Measurements from ENCODE around the gene TNFRSF12A.

TNFRSF12A gene

DNA sequence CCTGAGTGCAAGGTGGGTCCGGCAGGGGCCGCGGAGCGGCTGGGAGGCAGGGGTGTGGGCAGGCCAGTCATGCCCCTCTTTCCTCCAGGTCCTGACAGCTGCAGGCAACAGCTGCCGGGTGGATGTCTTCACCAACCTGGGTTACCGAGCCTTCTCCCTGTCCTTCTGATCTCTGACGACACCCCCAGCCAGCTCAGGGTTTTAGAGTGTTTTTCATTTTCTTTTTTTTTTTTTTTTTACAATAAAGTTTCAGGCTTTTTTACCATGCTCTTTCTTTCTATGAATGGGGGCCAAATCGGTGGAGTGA, 7.3 kb downstream of the TNFRSF12A start:
- DNase-seq, result no peak

GRCh38 chr16:3027983-3028715, 8.0 kb downstream of the TNFRSF12A start:
- DNase-seq, result peak; percentile 68 to 88 (median 83)

GRCh38 chr16:3028716-3029319, 8.7 kb downstream of the TNFRSF12A start:
- DNase-seq, result no peak

GRCh38 chr16:3029491-3030221, 9.5 kb downstream of the TNFRSF12A start:
- DNase-seq, result peak in 2 of 5 experiments; percentile 12 to 83

DNA sequence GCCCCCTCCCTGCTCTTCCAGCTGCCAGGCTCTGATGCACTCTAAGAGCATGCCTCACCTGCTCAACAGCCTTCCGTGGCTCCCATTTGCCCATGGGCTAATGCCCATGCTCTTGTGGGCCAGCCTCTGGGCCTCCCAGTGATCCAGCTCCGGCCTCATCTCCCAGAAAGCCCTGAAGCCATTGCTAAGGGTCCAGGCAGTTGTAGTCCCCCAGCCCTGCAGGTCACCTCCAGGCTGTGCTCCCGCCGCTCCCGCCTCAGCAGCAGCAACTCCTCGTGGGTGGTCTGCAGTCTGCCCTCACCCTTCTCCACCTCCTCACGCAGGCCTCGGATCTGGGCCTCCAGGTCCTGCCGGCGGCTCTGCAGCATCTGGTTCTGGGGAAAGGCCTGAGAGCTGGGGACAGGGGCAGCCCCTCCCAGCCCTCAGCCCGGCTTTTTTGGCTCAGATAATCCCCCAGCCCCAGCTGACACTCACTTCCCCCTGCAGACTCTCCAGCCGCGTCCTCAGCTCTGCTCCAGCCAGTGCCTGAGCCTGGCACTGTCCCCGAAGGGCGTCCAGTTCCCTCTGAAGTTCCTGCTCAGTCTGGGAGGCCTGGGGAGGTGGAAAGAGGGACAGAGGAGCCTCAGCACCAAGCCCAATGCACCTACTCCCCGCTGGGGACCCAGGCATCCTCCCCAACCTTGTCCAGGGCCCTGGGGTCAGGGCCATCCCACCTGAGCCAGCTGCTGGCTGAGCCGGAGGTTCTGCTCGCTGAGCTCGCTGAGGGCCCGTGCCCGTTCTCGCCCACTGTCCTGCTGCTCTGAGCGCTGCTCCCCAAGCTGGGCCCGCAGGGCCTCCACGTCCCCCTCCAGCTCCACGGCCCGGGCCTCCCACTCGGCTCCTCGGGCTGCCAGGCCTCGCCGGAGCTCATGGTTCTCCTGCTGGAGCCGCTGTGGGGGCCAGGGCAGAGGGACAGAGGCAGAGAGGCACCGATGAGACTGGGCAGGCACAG, 10.3 kb downstream of the TNFRSF12A start:
- no peak for DNase-seq

GRCh38 chr16:3032624-3033023, 12.5 kb downstream of the TNFRSF12A start:
- no peak for DNase-seq

DNA sequence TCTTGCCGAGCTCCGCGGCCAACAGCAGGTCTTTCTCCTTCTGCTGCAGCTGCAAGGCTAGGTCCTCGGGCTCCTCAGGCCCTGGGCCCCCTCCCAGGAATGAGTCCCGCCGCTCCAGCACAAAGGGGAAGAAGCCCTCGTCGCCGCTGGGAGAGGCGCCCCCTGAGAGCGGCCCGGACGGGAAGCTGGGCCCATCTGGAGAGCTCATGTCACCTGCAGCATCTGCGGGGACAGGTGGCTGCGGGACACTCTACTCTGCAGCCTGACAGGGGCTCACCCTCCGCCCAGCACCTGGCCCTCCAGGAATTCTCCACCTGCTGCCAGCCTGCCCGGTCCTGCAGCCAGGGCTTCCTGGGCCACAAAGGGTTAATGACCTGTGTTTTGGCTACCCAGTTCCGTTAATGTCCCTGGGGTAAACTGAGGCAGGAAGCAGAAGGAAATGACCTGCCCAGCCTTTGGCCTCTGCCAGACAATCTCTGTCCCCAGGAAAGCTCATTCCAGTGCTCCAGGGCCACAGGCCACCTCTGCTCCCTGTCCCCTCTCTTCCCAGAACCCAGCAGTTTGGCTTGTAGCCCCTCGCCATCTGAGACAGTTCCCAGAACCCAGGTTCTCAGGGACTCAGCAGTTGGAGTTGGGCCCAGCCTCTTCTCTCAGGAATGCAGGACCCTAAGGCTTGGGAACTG, 15.3 kb downstream of the TNFRSF12A start:
- DNase-seq, result no peak

DNA sequence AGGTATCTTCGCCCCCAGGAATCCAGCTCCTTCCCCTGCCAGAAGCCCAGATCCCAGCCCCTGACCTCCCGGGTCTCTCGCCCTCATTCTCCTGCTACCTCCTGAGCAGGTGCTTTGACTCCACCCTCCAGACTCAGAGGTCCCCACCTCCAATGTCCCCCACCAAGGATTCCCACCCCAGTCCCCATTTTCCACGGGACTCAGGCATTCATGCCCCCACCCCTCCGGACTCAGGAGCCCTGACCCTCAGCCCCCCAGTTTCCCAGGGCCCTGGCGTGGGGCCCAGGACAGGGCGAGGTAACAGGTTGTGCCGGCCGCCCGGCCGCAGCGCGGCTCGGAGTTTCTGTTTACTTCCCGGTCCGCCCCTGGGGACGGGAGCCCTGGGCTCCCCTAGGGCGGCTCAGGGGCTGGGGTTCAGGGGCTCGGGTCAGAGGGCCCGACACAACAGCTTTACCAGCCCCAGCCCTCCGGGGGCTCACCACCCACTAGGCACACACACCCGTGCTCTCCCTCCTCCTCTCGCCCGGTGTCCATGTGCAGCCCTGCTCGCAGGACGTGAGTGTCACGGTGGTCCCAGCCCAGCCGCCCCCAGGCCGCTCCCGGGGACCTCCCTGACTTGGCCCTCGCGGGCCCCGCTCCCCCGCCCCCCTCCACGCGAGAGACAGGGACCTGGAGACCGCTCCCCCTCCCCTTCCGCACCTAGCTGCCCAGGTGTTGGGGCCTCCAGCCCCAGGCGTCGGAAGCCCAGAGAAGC, 16.0 kb downstream of the TNFRSF12A start:
- no peak for DNase-seq

DNA sequence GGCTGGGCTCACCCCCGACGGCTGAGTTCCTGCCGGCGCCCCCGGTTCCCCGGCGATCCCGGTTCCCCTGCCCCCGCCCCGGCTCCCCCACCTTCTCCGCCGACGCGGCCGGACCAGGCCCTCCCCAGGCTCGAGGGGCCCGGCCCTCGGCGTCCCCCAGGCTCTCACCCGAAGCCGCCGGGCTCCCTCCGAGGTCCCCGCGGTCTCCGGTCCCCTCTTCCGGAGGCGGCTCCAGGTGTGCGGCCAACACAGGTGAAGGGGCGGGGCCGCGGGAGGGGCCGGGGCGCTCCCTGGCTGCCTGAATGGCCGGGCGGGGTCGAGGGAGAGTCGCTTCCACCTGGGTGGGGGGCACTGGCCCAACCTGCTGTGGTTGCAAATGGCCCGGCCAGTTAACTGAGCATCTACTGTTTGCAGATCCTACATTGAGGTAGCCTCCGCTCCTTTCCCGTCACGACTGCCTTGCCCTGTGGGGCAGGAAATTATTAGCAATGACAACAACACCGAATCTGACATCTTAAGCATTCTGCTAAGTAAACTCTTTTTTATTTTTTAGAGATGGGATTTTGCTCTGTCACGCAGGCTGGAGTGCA, 16.7 kb downstream of the TNFRSF12A start, which contains the start of gene BICDL2:
BICDL2 (minus strand) TSS at position 219 of the 590 bp plus-strand sequence. CDS start 1,448 bp downstream, outside the sequence.
- no peak for DNase-seq

DNA sequence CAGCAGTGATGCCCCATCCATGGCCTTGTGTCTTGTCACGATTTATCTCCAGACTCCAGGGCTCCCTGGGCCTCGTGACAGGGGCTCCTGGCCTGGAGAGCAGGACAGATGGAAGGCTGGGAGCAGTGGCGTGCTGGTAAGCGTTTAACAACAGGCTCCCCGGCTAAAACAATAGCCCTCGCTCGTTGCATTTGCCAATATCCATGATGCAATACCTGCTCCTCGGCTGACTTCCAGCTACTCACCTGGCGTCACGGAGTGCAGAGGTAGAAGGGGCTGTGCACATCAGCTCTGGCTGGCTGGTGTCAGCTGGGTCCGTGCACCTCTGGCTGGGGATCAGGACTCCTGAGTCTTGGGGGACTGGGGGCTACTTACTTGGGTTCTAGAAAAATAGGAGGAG, 18.1 kb downstream of the TNFRSF12A start:
- DNase-seq, result no peak

DNA sequence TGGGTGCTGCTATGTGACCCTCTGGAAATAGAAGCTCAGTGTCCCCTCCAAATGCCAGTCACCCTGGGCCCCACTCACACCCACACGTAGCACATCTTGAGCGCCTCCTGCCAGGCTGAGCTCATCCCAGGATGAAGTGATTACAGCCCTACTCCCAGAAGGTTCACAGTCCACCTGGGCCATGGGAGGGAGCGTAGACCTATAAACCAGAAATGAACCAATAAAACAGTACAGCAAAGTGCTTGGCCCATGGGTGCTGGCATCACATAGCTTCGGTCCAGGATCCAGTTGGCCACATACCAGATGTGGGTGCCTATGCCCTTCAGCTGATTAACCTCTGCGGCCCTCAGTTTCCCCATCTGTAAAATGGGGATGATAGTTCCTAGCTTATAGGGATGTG, 18.7 kb downstream of the TNFRSF12A start:
- no peak for DNase-seq

- no peak for DNase-seq
Observed at GRCh38 chr16:3042376-3042775, 22.2 kb downstream of the TNFRSF12A start.

GRCh38 chr16:3044708-3045107, 24.5 kb downstream of the TNFRSF12A start:
- DNase-seq, result no peak

GRCh38 chr16:3045758-3046640, 25.8 kb downstream of the TNFRSF12A start, which contains the start of gene MMP25:
Gene MMP25, plus strand, starts transcription at chr16:3046561. Its CDS starts 357 bp downstream, at chr16:3046918.
- DNase-seq, result peak in 1 of 5 experiments; percentile 44

- peak in 1 of 5 experiments; percentile 66 for DNase-seq
Observed at GRCh38 chr16:3046641-3047386, 26.6 kb downstream of the TNFRSF12A start.

DNA sequence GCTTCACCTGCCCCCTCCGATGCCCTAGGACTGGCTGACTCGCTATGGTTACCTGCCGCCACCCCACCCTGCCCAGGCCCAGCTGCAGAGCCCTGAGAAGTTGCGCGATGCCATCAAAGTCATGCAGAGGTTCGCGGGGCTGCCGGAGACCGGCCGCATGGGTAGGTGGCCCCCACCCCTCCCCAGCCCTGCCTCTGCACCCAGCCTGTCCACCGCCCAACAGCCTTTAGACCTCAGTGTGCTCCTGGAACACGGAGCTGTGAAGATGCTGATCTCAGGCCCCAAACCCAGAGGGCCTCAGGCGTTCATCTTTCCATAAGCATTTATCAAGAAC, 27.2 kb downstream of the TNFRSF12A start:
- peak in 1 of 5 experiments; percentile 52 for DNase-seq

DNA sequence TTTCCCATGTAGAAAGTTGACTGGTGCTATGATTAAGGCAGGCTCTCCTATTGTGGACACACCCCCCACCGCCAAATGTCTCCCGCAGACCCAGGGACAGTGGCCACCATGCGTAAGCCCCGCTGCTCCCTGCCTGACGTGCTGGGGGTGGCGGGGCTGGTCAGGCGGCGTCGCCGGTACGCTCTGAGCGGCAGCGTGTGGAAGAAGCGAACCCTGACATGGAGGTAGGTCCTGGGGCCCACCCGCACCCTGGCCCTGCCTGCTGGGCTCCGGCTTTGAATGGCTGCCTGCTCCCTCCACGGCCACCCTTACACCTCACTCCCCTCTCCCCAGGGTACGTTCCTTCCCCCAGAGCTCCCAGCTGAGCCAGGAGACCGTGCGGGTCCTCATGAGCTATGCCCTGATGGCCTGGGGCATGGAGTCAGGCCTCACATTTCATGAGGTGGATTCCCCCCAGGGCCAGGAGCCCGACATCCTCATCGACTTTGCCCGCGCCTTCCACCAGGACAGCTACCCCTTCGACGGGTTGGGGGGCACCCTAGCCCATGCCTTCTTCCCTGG, 29.8 kb downstream of the TNFRSF12A start:
- no peak for DNase-seq

GRCh38 chr16:3050487-3050886, 30.3 kb downstream of the TNFRSF12A start:
- DNase-seq, result peak in 1 of 5 experiments; percentile 45

All from T-helper 2 cell (primary cell).